Smooth muscle cell (in vitro differentiated cells): ENCODE measurements around the gene SMARCA2. TPM values are rescaled to one million over a fixed set of nuclear protein-coding genes. Genes with fewer than 3 reads are reported as not detected.

Source experiments
- DNase-seq: peaks from one replicate; lab custom pipeline; 2025; ENCODE audit not compliant: unreplicated experiment; lab: John Stamatoyannopoulos, UW
- H2AFZ ChIP-seq: fragments of 200-600 bp; sonication (generic); 2 replicates; pipeline ENCODE4 v1.6.0; 2016; ENCODE audit warnings: antibody characterized with exemption, low read depth, mild to moderate bottlenecking
- H3F3A ChIP-seq: fragments of 200-600 bp; sonication (generic); 2 replicates; pipeline ENCODE4 v1.6.0; 2017; ENCODE audit warnings: antibody characterized with exemption, low read depth
- H3K27ac ChIP-seq: fragments of 200-600 bp; sonication (generic); 2 replicates; pipeline ENCODE4 v1.5.1; 2016; ENCODE audit warnings: low read depth, mild to moderate bottlenecking
- H3K27me3 ChIP-seq: fragments of 200-600 bp; sonication (generic); 2 replicates; pipeline ENCODE4 v1.6.1; 2016; ENCODE audit warnings: low read depth, mild to moderate bottlenecking
- H3K36me3 ChIP-seq: fragments of 200-600 bp; sonication (generic); 2 replicates; pipeline ENCODE4 v1.5.1; 2016; ENCODE audit warnings: low read depth
- H3K4me1 ChIP-seq: fragments of 200-600 bp; sonication (generic); 2 replicates; pipeline ENCODE4 v1.5.1; 2016; ENCODE audit warnings: low read depth
- H3K4me2 ChIP-seq: fragments of 200-600 bp; sonication (generic); 2 replicates; pipeline ENCODE4 v1.6.0; 2016; ENCODE audit warnings: mild to moderate bottlenecking
- H3K4me3 ChIP-seq: fragments of 200-600 bp; sonication (generic); 2 replicates; pipeline ENCODE4 v1.5.1; 2016; ENCODE audit warnings: mild to moderate bottlenecking
- H3K79me2 ChIP-seq: fragments of 200-600 bp; sonication (generic); 2 replicates; pipeline ENCODE4 v1.6.0; 2016; ENCODE audit warnings: low read depth, mild to moderate bottlenecking
- H3K9ac ChIP-seq: fragments of 200-600 bp; sonication (generic); 2 replicates; pipeline ENCODE4 v1.6.0; 2016; ENCODE audit warnings: low read depth
- H3K9me3 ChIP-seq: fragments of 200-600 bp; sonication (generic); replicated peaks from 2 replicates; pipeline ENCODE4 v1.5.1; 2016; ENCODE audit warnings: low read depth
- H4K20me1 ChIP-seq: fragments of 200-600 bp; sonication (generic); 2 replicates; pipeline ENCODE4 v1.6.0; 2016; ENCODE audit warnings: low read depth
- CTCF ChIP-seq: fragments of 200-600 bp; sonication (generic); IDR thresholded peaks from 2 replicates; pipeline ENCODE4 v1.5.1; 2017; ENCODE audit warnings: borderline replicate concordance, mild to moderate bottlenecking, antibody characterized with exemption; ENCODE audit not compliant: insufficient read depth, poor library complexity, severe bottlenecking
- whole genome bisulfite sequencing: methylation state at CpG from one replicate; pipeline ENCODE4 v1.1.7; 2016; ENCODE audit warnings: low lambda C conversion rate; 5-methylcytosine and 5-hydroxymethylcytosine counted together
- polyA plus RNA-seq: library from polyadenylated mRNA; unstranded; fragments of >200 nt; fragmentation: Nextera tagmentation; extraction: Ambion mirVana; gene quantifications from 2 replicates; pipeline ENCODE4 v1.2.1, GENCODE V29; 2016
- total RNA-seq: library from RNA; depleted of rRNA; stranded (reverse); fragments of >200 nt; gene quantifications from 2 replicates; pipeline ENCODE4 v1.2.3, GENCODE V29; 2014

The SMARCA2 gene
- total and polyA plus RNA-seq, 2 experiments from 2014 or later, result 27.7 to 61.7 TPM

GRCh38 chr9:2119566-2119965 lies 104.4 kb downstream of the SMARCA2 start:
- TF ChIP-seq CTCF, result no peak
- H3K27me3 ChIP-seq, result no peaks in the 10 kb centered on the region
- DNase-seq, result no peak
- no peaks in the 10 kb centered on the region for H3K4me1 ChIP-seq
- no peaks in the 10 kb centered on the region for H3K79me2 ChIP-seq
- no peaks in the 10 kb centered on the region for H3K9me3 ChIP-seq
- no peaks in the 10 kb centered on the region for H4K20me1 ChIP-seq
- 99% methylated on average over 9 of the region's 9 CpGs for WGBS
- H3K9ac ChIP-seq, result no peak overlapping the region
- H3K36me3 ChIP-seq, result peaks cover 7% of the 10 kb centered on the region
- H3K4me2 ChIP-seq, result no peak overlapping the region
- H3K27ac ChIP-seq, result no peak overlapping the region
- no peak overlapping the region for H3K4me3 ChIP-seq
- no peak overlapping the region for H2AFZ ChIP-seq
- H3F3A ChIP-seq, result no peaks in the 10 kb centered on the region

GRCh38 chr9:2120926-2121689 lies 106.0 kb downstream of the SMARCA2 start:
- DNase-seq, result no peak
- Histone ChIP-seq H3K79me2 (no peaks in the 10 kb centered on the region), H3K9me3 (no peaks in the 10 kb centered on the region), H3F3A (no peaks in the 10 kb centered on the region), H3K9ac (no peak overlapping the region), H3K4me2 (no peak overlapping the region), H3K36me3 (peaks cover 7% of the 10 kb centered on the region), H3K4me3 (no peak overlapping the region), H2AFZ (no peak overlapping the region), H4K20me1 (no peaks in the 10 kb centered on the region), H3K27ac (no peak overlapping the region), H3K4me1 (no peaks in the 10 kb centered on the region), H3K27me3 (no peaks in the 10 kb centered on the region)
- TF ChIP-seq CTCF, result peak; percentile 7
- 86% methylated on average over 3 of the region's 3 CpGs for WGBS

DNA sequence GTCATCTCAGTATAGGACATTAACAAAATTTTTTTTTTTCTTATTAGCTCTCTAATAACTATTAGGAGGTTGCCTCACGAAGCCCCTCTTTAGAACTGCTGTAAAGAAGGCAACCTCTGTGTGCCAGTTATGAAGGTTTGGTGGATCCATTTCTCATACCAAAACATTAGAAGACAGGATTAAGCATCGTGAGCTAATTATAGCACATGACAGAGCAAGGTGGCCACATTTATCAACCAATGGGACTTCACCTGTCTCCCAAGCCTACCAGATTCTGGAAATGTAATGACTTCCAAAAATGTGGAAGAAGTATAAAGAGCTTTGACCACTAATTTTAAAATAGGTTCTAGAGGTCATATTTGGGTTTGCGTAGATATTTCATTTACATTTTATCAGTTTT lies 107.2 kb downstream of the SMARCA2 start:
- Histone ChIP-seq H3K4me2 (no peak overlapping the region), H3K4me1 (no peaks in the 10 kb centered on the region), H3K27ac (no peak overlapping the region), H3K4me3 (no peak overlapping the region), H3K79me2 (no peaks in the 10 kb centered on the region), H3K27me3 (no peaks in the 10 kb centered on the region), H3K9me3 (no peaks in the 10 kb centered on the region), H3K36me3 (no peaks in the 10 kb centered on the region), H3F3A (no peaks in the 10 kb centered on the region), H2AFZ (no peak overlapping the region), H3K9ac (no peak overlapping the region), H4K20me1 (peaks cover 4% of the 10 kb centered on the region)
- TF ChIP-seq CTCF, result no peak
- no peak for DNase-seq
- 98% methylated on average over 3 of the region's 3 CpGs for WGBS

DNA sequence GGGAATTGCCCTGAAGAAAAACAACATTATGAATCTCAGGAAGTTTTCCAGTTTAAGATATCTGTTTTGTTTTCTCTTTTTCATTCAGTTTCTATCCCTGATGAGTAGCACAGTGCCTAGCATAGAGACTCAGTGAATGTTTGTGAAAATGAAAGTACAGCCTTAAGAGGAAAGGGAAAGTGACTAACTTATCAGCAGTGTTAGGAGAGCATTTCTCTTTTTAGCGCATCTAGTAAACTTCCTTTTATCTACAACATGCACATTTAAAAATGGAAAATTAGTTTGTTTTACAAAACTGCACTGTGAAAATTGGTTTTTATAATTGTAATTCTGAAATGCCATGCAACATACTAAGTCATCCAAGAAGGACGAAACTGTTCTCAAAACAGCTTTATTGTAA lies 110.8 kb downstream of the SMARCA2 start:
- WGBS, result 72% methylated on average over 2 of the region's 2 CpGs
- Histone ChIP-seq H3K4me3 (no peak overlapping the region), H2AFZ (no peak overlapping the region), H3K4me2 (no peak overlapping the region), H3K9me3 (no peaks in the 10 kb centered on the region), H3K27me3 (no peaks in the 10 kb centered on the region), H3K36me3 (no peaks in the 10 kb centered on the region), H3K79me2 (no peaks in the 10 kb centered on the region), H3K4me1 (no peaks in the 10 kb centered on the region), H3K9ac (no peak overlapping the region), H3K27ac (no peak overlapping the region), H3F3A (no peaks in the 10 kb centered on the region), H4K20me1 (peaks cover 33% of the 10 kb centered on the region)
- TF ChIP-seq CTCF, result no peak
- no peak for DNase-seq
